Memory B cell (primary cell): ENCODE results near the gene CKMT1A.
"Not testable (repeated sequence)": the region's sequence is repeated elsewhere in the genome, so short reads cannot be mapped to it uniquely, and the experiment has no call there.

Source experiments
- ATAC-seq: fragments of 150-1000 bp; cut with Tn5 transposase; 2 replicates; pipeline ENCODE4 v1.10.0; 2021; ENCODE audit warnings: low read depth, mild to moderate bottlenecking, moderate library complexity
- DNase-seq, 2 donors: peaks; one replicate each; pipeline ENCODE4 v3.0.0; 2022; ENCODE audit warnings: low spot score in 2 of 2
- H3K27ac Mint-ChIP-seq: one replicate; pipeline ENCODE4 v1.8.0; 2022; ENCODE audit warnings: mild to moderate bottlenecking, moderate library complexity, mixed read lengths
- H3K27me3 Mint-ChIP-seq: one replicate; pipeline ENCODE4 v1.8.0; 2022; ENCODE audit warnings: mixed read lengths
- H3K36me3 Mint-ChIP-seq: one replicate; pipeline ENCODE4 v1.8.0; 2022; ENCODE audit warnings: mild to moderate bottlenecking, mixed read lengths
- H3K4me1 Mint-ChIP-seq: one replicate; pipeline ENCODE4 v1.8.0; 2022; ENCODE audit warnings: mixed read lengths
- H3K4me3 Mint-ChIP-seq: one replicate; pipeline ENCODE4 v1.8.0; 2022; ENCODE audit warnings: mild to moderate bottlenecking, moderate library complexity, mixed read lengths
- H3K9me3 Mint-ChIP-seq: one replicate; pipeline ENCODE4 v1.8.0; 2022; ENCODE audit warnings: mixed read lengths

Gene CKMT1A

GRCh38 chr15:43693148-43694022, at the start of gene CKMT1A:
CKMT1A (plus strand) TSS chr15:43693859; CDS start chr15:43694051, 192 bp downstream.
- DNase-seq, H3K4me3 Mint-ChIP-seq, H3K27ac Mint-ChIP-seq, H3K9me3 Mint-ChIP-seq, H3K36me3 Mint-ChIP-seq, H3K4me1 Mint-ChIP-seq: not testable (repeated sequence)
- peaks cover 10% of the 10 kb centered on the region for H3K27me3 Mint-ChIP-seq
- ATAC-seq, result peak; percentile 4

DNA sequence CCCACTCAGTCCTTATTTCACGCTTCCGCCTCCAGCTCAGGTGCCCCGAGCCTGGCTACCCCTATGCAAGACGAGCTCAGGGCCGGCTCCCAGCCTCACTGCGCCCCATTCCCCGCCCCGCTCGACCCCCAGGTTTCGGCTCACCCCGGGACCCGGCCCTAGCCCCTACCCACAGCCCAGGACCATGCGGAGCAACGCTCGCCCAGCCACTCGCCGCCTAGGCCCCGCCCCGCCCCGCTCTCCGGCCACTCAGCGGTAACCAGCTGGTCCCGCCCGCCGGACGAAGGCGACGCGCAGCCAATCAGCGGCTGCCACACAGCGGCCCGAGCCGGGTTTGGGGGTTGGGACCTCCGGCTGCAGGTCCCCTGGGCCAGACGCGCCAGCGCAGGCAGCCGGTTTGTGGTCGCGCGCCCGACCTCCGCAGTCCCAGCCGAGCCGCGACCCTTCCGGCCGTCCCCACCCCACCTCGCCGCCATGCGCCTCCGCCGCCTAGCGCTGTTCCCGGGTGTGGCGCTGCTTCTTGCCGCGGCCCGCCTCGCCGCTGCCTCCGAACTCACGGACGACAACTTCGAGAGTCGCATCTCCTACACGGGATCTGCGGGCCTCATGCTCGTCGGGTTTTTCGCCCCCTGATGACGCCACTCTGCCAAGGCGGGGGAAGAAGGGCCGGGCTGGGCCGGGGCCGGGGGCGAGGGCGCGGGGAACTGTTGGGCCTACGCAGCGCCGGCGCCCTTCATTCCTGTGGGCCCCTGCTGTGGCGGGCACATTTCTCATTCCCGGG, 44.8 kb upstream of the CKMT1A start, which contains the start of gene CATSPER2:
Gene CATSPER2, minus strand, starts transcription at position 196 of the 781 bp plus-strand sequence. CDS start 783 bp downstream, outside the sequence.
- H3K27ac Mint-ChIP-seq, result no peak within 1 kb of the TSS
- ATAC-seq, result no peak
- H3K9me3 Mint-ChIP-seq, result no peaks in the 10 kb centered on the region
- peaks cover 5% of the 10 kb centered on the region for H3K4me1 Mint-ChIP-seq
- no peaks in the 10 kb centered on the region for H3K27me3 Mint-ChIP-seq
- DNase-seq, result no peak
- no peak within 1 kb of the TSS for H3K4me3 Mint-ChIP-seq
- H3K36me3 Mint-ChIP-seq, result peaks cover 11% of the 10 kb centered on the region

GRCh38 chr15:43649430-43649926, 44.2 kb upstream of the CKMT1A start:
- H3K27me3 Mint-ChIP-seq, H3K4me3 Mint-ChIP-seq, H3K27ac Mint-ChIP-seq, H3K4me1 Mint-ChIP-seq, DNase-seq, H3K9me3 Mint-ChIP-seq: not testable (repeated sequence)
- H3K36me3 Mint-ChIP-seq, result peaks cover 11% of the 10 kb centered on the region
- ATAC-seq, result peak; percentile 49

GRCh38 chr15:43659727-43660126, 33.9 kb upstream of the CKMT1A start:
- not testable (repeated sequence) for H3K9me3 Mint-ChIP-seq, ATAC-seq, H3K4me1 Mint-ChIP-seq, H3K27me3 Mint-ChIP-seq, DNase-seq, H3K27ac Mint-ChIP-seq, H3K36me3 Mint-ChIP-seq, H3K4me3 Mint-ChIP-seq

DNA sequence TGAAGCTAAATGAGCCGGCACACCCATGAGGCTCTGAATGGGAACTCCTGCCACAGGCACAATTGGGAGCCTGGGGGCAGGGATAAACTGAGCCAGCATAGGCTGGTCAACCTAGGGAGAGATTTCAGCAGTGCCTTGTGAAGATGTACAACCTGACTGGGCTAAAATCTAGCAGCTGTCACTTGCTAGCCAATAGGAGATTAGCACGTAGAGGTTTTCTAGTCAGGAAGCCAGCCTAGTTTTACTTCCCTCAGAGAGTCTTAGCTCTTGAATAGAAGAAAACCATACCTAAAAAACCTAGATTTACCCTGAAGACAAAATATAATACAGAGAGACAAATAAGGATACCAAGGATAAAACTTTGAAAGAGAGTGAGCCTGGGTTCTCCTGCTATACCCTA, 31.4 kb upstream of the CKMT1A start:
- not testable (repeated sequence) for H3K9me3 Mint-ChIP-seq, H3K27ac Mint-ChIP-seq, H3K4me1 Mint-ChIP-seq, H3K4me3 Mint-ChIP-seq, H3K27me3 Mint-ChIP-seq, H3K36me3 Mint-ChIP-seq, DNase-seq
- peak; percentile 64 for ATAC-seq

- DNase-seq, H3K9me3 Mint-ChIP-seq, H3K27ac Mint-ChIP-seq, H3K36me3 Mint-ChIP-seq, H3K4me1 Mint-ChIP-seq, H3K27me3 Mint-ChIP-seq, ATAC-seq, H3K4me3 Mint-ChIP-seq: not testable (repeated sequence)
These were observed 30.3 kb upstream of the CKMT1A start for GRCh38 chr15:43663333-43663732.

- not testable (repeated sequence) for H3K36me3 Mint-ChIP-seq, H3K27me3 Mint-ChIP-seq, DNase-seq, H3K9me3 Mint-ChIP-seq, H3K4me1 Mint-ChIP-seq, H3K27ac Mint-ChIP-seq, ATAC-seq, H3K4me3 Mint-ChIP-seq
These were observed 27.5 kb upstream of the CKMT1A start for GRCh38 chr15:43666177-43666576.

DNA sequence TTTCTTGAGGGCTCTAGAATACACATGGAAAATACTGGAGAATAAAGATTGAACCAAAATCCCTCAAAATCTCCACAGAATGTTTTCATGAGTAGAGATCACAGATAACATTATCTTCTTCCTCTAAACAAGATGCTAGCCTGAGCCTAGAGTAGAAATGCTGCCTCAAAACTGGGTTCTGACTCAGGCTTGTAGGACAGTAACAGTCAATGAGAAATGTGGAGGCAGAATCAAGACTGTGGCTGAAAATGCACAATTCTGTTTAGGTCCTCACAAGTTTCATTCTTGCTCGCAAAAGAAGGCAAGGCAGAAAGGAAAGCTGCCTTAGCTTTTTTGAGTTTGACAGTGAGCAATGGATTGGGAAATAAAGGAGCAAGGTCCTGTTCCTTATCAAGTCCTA, 19.5 kb upstream of the CKMT1A start:
- not testable (repeated sequence) for DNase-seq, H3K27ac Mint-ChIP-seq, H3K36me3 Mint-ChIP-seq, H3K9me3 Mint-ChIP-seq, ATAC-seq, H3K27me3 Mint-ChIP-seq, H3K4me1 Mint-ChIP-seq, H3K4me3 Mint-ChIP-seq

GRCh38 chr15:43689604-43690301, 3.9 kb upstream of the CKMT1A start:
- DNase-seq, H3K27me3 Mint-ChIP-seq, H3K4me3 Mint-ChIP-seq, H3K4me1 Mint-ChIP-seq, H3K36me3 Mint-ChIP-seq, H3K9me3 Mint-ChIP-seq, H3K27ac Mint-ChIP-seq: not testable (repeated sequence)
- ATAC-seq, result peak; percentile 97

GRCh38 chr15:43692679-43693078, 980 bp upstream of the CKMT1A start:
- not testable (repeated sequence) for H3K27ac Mint-ChIP-seq, H3K4me1 Mint-ChIP-seq, H3K9me3 Mint-ChIP-seq, H3K4me3 Mint-ChIP-seq, H3K27me3 Mint-ChIP-seq, H3K36me3 Mint-ChIP-seq, ATAC-seq, DNase-seq

DNA sequence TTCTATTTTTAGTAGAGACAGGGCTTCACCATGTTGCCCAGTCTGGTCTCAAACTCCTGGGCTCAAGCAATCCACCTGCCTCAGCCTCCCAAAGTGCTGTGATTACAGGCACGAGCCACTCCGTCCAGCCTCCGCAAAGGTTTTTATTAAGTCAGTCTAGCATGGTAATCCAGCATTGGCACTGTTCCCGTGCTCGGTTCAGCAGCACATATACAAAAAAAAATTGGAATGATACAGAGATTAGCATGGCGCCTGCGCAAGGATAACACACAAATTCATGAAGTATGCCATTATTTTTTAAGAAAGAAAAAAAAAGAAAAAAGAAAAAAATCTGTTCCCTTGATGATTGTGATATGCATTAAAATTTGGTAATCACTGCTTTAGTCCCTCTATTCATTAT, 8.5 kb downstream of the CKMT1A start:
- Mint-ChIP-seq H3K4me1 (no peaks in the 10 kb centered on the region), H3K27me3 (peaks cover 18% of the 10 kb centered on the region), H3K4me3 (no peak overlapping the region), H3K27ac (no peak overlapping the region), H3K9me3 (no peaks in the 10 kb centered on the region), H3K36me3 (no peaks in the 10 kb centered on the region)
- DNase-seq, result no peak
- ATAC-seq, result no peak

- no peak for DNase-seq
- H3K4me1 Mint-ChIP-seq, result no peaks in the 10 kb centered on the region
- no peak overlapping the region for H3K27ac Mint-ChIP-seq
- H3K36me3 Mint-ChIP-seq, result no peaks in the 10 kb centered on the region
- ATAC-seq, result no peak
- H3K4me3 Mint-ChIP-seq, result no peak overlapping the region
- peaks cover 14% of the 10 kb centered on the region for H3K27me3 Mint-ChIP-seq
- H3K9me3 Mint-ChIP-seq, result no peaks in the 10 kb centered on the region
These were observed 9.2 kb downstream of the CKMT1A start for GRCh38 chr15:43702701-43703424.

DNA sequence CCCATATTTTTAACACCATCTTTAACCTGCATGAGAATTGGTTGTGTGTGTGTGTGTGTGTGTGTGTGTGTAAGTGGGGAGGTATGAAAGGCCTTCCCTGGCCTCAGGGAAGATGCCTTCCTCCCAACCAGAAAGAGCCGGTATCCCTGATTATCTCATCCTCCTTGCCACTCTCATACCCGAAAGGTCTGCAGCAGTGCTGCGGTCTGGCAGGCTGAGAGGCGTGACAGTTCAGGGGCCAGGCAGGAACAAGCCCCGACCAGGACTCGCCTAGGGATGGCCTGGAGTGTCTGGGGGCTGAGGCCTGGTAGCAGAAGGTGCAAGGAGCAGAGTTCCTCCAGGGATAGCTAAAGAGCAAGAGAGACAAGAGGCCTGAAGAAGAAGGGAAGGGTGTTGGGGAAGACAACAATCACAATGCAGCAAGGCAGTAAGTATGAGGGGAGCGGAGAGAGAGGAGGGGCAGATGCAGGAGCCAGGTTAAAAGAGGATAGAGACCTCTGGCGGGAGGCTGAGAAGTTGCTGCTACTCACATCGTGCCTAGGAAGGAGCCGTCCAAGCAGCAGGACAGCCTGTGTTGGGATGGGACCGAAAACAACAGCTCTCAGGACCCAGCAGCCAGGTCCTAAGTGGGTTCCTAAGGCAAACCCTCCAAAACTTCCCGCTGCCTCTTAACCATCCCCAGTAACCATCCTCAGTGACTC, 16.9 kb downstream of the CKMT1A start:
- H3K4me1 Mint-ChIP-seq, ATAC-seq, H3K27me3 Mint-ChIP-seq, H3K9me3 Mint-ChIP-seq, H3K36me3 Mint-ChIP-seq, DNase-seq, H3K27ac Mint-ChIP-seq, H3K4me3 Mint-ChIP-seq: not testable (repeated sequence)
